Mucosa of stomach (tissue), 1 donor: ENCODE measurements around the gene FBXO28.

ENCODE experiments used
- H3K27me3 ChIP-seq: one replicate; pipeline ENCODE4 v1.7.0; 2013; ENCODE audit warnings: mild to moderate bottlenecking, low read length; ENCODE audit not compliant: control insufficient read depth, insufficient read depth
- H3K36me3 ChIP-seq: one replicate; pipeline ENCODE4 v1.7.0; 2013; ENCODE audit warnings: low read length; ENCODE audit not compliant: control insufficient read depth, insufficient read depth
- H3K4me1 ChIP-seq: one replicate; pipeline ENCODE4 v1.7.0; 2013; ENCODE audit warnings: mild to moderate bottlenecking, low read length; ENCODE audit not compliant: control insufficient read depth, insufficient read depth
- H3K4me3 ChIP-seq: one replicate; pipeline ENCODE4 v1.7.0; 2013; ENCODE audit warnings: low read length
- H3K9ac ChIP-seq: one replicate; pipeline ENCODE4 v1.7.0; 2013; ENCODE audit warnings: mild to moderate bottlenecking, low read length, moderate library complexity
- H3K9me3 ChIP-seq: one replicate; pipeline ENCODE4 v1.7.0; 2013; ENCODE audit warnings: mild to moderate bottlenecking, low read length, moderate library complexity; ENCODE audit not compliant: control insufficient read depth
- donor health status: Pancreatic carcinoma.

The FBXO28 gene

DNA sequence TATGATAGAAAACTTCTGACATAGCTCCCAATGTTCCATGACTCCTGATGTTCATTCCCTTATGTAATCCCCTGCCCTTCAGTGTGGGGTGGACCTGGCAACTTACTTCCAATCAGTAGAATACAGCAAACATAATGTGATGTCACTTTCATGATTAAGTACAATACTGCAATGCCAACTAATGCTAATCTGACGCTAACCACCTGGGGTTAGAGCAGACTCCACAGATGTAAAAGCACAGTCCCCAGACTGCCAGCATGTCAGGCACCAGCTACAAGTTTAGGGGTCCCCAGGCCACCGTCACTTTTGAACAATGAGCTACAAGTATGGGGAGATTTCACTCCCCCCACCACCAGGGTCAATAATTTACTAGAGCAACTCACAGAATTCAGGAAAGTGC lies 32.3 kb upstream of the FBXO28 start:
- no peaks in the 10 kb centered on the region for H3K36me3 ChIP-seq
- H3K27me3 ChIP-seq: no peaks in the 10 kb centered on the region
- H3K9me3 ChIP-seq: no peaks in the 10 kb centered on the region

DNA sequence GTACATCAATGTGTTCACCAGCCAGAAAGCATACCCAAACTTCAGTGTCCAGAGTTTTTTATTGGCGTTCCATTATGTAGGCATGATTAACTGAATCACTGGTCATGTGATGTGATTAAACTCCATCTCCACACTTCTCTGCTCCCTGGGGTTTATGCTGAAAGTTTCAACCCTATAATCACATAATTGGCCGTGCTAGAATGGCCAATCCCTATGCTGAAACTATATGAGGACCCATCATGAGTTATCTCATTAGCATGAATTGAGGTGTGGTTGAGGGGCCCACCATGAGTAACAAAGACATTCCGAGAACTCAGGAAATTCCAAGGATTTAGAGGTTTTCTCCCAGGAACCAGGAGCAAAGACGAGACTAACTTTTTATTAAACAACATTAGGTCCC lies 31.8 kb upstream of the FBXO28 start:
- H3K9me3 ChIP-seq: no peaks in the 10 kb centered on the region
- no peak overlapping the region for H3K4me3 ChIP-seq
- no peak overlapping the region for H3K9ac ChIP-seq
- H3K27me3 ChIP-seq: no peaks in the 10 kb centered on the region
- H3K4me1 ChIP-seq: no peaks in the 10 kb centered on the region
- H3K36me3 ChIP-seq: no peaks in the 10 kb centered on the region

More for the DNA sequence above, 32.3 kb upstream of the FBXO28 start:
- Histone ChIP-seq H3K4me1 (no peaks in the 10 kb centered on the region), H3K4me3 (no peak overlapping the region), H3K9ac (no peak overlapping the region)

DNA sequence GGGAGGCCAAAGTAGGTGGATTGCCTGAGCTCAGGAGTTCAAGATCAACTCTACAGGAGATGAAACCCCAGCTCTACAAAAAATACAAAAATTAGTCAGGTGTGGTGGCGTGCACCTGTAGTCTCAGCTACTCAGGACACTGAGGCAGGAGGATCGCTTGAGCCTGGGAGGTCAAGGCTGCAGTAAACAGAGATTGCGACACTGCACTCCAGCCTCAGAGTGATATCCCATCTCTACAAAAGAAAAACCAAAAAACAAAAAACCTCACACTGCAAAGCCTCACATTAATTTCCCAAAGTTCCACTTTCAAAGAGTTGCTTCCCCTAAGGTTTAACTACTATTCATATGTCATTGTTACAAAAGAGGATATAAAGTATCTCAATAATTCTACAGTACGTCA lies 29.0 kb upstream of the FBXO28 start:
- Histone ChIP-seq H3K4me3 (no peak overlapping the region), H3K9ac (no peak overlapping the region), H3K36me3 (no peaks in the 10 kb centered on the region), H3K4me1 (no peaks in the 10 kb centered on the region), H3K9me3 (no peaks in the 10 kb centered on the region), H3K27me3 (no peaks in the 10 kb centered on the region)

DNA sequence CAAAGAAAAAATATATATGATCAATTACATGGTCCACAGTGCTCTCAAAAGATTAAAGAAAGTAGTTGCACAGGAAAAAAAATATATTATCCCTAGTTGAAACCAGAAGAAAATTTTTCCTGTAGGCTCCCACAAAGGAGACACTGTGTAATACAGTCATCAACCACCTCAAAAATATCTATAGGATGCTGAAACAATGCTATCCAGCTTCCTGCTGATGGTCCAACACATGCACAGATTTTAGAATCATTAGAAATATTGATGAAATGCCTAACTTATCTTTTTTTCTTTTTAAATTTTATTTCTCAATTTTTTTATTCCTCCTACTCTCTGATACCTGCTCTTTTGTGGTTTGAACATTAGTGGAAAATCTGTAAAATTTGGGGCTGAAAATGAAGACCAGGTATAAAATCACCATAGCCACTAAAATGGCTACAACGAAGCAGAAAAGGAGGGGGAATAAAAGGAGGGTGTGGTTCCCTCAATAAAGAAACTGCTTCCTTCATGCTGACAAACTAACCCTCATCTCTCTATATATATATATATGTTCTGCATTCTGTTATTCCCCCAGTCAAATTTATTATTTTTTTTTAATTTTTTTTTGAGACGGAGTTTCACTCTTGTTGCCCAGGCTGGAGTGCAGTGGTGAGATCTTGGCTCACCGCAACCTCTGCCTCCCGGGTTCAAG lies 28.3 kb upstream of the FBXO28 start:
- Histone ChIP-seq H3K9ac (no peak overlapping the region), H3K27me3 (no peaks in the 10 kb centered on the region), H3K36me3 (no peaks in the 10 kb centered on the region), H3K9me3 (no peaks in the 10 kb centered on the region), H3K4me3 (no peak overlapping the region), H3K4me1 (no peaks in the 10 kb centered on the region)

DNA sequence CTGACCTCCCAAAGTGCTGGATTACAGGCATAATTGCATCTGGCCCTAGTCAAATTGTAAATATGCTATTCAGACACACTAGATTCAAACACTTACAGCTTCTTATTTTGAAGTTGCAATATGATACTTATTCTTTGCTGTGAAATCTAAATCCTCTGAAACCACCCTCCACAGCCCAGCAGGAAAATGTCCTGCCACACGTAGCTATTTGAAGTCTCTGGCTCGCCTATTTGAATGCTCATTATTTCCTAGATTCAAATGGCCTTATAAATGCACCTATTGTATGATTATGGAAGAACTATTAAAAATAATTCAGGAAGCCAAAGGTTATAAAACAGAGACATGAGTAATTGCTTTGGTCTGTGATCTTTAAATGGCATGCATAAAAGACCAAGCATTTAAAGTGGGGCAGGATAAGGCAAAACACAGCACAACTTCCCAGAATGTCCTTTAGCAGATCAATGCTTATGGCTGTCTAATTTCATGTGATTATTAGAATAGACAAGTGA lies 26.6 kb upstream of the FBXO28 start:
- H3K36me3 ChIP-seq: no peaks in the 10 kb centered on the region
- no peak overlapping the region for H3K9ac ChIP-seq
- H3K27me3 ChIP-seq: no peaks in the 10 kb centered on the region
- H3K9me3 ChIP-seq: no peaks in the 10 kb centered on the region
- no peaks in the 10 kb centered on the region for H3K4me1 ChIP-seq
- no peak overlapping the region for H3K4me3 ChIP-seq

DNA sequence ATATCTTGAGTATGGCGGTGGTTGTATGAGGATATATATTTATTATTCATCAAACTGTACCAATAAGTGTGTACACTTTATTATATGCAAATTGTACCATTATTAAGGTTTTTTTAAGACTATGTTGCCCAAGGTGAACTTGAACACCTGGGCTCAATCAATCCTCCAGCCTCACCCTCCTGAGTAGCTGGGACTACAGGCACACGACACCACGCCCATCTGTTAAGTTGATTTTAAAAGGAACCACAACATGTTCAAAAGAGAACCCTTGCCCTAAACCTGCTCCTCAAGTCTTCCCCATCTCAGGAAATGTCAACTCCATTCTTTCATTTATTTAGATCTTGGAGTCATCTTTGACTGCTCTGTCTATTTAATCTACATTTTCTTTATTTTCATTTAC lies 24.3 kb upstream of the FBXO28 start:
- H3K4me3 ChIP-seq: no peak overlapping the region
- no peaks in the 10 kb centered on the region for H3K27me3 ChIP-seq
- H3K36me3 ChIP-seq: no peaks in the 10 kb centered on the region
- H3K9me3 ChIP-seq: no peaks in the 10 kb centered on the region
- no peak overlapping the region for H3K9ac ChIP-seq
- peaks cover under 1% of the 10 kb centered on the region for H3K4me1 ChIP-seq

DNA sequence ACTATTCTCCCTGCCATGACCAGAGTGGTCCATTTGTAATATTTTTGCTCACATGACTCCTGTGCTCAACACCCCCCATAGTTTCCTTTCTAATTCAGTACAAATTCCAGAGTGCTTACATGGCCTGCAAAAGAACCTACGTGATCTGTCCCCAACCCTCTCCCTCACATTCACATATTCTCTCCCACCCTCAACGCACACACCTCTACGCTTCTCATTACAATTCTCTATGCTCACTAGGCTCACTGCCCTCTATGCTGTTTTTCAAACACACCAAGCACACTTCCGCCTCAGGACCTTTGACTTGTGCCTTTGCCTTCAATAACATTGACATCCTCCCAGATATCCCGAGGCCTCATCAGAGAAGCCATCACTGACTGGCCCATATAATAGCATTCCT lies 23.8 kb upstream of the FBXO28 start:
- no peak overlapping the region for H3K9ac ChIP-seq
- no peaks in the 10 kb centered on the region for H3K27me3 ChIP-seq
- H3K36me3 ChIP-seq: no peaks in the 10 kb centered on the region
- H3K4me1 ChIP-seq: peaks cover 6% of the 10 kb centered on the region
- no peaks in the 10 kb centered on the region for H3K9me3 ChIP-seq
- H3K4me3 ChIP-seq: no peak overlapping the region

DNA sequence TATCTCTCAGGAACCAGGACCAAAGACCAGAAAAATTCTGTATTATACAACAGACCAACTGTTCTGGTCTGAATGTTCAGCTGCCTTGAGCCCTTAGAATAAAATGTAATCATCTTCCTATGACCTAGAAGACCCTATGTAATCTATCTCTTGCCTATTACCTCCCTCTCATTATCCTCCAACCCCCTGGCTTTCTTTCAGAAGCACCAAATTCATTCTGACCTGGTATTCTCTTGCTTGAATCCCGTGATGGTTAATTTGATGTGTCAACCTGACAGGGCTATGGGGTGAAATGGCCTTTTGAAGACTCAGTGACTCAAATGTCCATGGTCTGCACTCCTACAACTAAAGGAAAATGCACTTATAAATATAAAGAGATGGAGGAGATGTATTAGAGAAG lies 21.8 kb upstream of the FBXO28 start:
- no peaks in the 10 kb centered on the region for H3K9me3 ChIP-seq
- no peaks in the 10 kb centered on the region for H3K27me3 ChIP-seq
- peaks cover 16% of the 10 kb centered on the region for H3K4me1 ChIP-seq
- no peak overlapping the region for H3K4me3 ChIP-seq
- no peak overlapping the region for H3K9ac ChIP-seq
- no peaks in the 10 kb centered on the region for H3K36me3 ChIP-seq

DNA sequence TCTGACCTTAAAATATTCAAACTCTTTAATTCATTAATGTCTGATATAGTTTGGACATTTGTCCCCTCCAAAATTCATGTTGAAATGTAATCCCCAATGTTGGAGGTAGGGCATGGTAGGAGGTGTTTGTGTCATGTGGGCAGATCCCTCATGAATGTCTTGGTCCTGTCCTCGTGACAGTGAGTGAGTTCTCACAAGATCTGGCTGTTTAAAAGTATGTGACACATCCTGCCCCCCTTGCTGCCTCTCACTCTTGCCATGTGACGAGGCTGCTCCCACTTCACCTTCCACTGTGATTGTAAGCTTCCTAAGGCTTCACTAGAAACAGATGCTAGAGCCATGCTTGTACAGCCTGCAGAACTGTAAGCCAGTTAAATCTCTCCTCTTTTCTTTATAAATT lies 21.3 kb upstream of the FBXO28 start:
- Histone ChIP-seq H3K9ac (no peak overlapping the region), H3K36me3 (no peaks in the 10 kb centered on the region), H3K4me3 (no peak overlapping the region), H3K27me3 (no peaks in the 10 kb centered on the region), H3K9me3 (no peaks in the 10 kb centered on the region), H3K4me1 (peaks cover 16% of the 10 kb centered on the region)

DNA sequence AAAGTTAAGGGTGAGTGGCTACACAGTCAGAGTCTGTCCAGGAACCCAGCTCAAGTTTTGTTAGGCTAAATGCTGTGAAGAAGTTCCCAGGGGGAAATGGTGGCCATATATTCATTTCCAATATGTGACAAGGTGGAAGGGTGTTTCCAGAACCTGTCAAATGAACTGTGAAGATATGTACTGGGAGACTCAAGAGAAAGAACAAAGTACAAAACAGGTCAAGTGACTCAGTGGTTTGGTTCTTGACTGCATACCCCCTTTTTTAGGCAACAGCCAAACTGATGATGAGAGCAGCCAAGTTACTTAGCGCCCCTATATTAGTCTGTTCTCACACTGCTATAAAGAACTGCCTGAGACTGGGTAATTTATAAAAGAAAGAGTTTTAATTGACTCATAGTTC lies 18.6 kb upstream of the FBXO28 start:
- peaks cover 16% of the 10 kb centered on the region for H3K4me1 ChIP-seq

DNA sequence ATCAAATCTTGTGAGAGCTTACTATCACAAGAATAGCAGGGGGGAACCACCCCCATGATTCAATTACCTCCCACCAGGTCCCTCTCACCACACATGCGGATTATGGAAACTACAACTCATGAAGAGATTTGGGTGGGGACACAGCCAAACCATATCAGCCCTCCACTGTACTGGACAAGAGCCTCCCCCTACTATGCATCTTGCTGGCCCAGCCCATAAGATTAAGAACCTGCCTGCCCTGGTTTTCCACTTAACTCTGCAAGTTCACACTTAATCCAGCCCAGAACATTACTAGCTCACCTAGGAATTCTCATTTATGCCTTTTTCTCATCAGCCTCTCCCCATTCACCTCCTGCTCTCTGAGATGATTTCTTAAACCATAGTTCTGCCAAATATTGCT lies 18.0 kb upstream of the FBXO28 start:
- Histone ChIP-seq H3K4me1 (peaks cover 16% of the 10 kb centered on the region), H3K36me3 (no peaks in the 10 kb centered on the region), H3K4me3 (no peak overlapping the region), H3K9ac (no peak overlapping the region), H3K9me3 (no peaks in the 10 kb centered on the region), H3K27me3 (no peaks in the 10 kb centered on the region)

More for the DNA sequence above, 18.6 kb upstream of the FBXO28 start:
- no peaks in the 10 kb centered on the region for H3K9me3 ChIP-seq
- H3K27me3 ChIP-seq: no peaks in the 10 kb centered on the region
- H3K4me3 ChIP-seq: no peak overlapping the region
- no peak overlapping the region for H3K9ac ChIP-seq
- H3K36me3 ChIP-seq: no peaks in the 10 kb centered on the region

DNA sequence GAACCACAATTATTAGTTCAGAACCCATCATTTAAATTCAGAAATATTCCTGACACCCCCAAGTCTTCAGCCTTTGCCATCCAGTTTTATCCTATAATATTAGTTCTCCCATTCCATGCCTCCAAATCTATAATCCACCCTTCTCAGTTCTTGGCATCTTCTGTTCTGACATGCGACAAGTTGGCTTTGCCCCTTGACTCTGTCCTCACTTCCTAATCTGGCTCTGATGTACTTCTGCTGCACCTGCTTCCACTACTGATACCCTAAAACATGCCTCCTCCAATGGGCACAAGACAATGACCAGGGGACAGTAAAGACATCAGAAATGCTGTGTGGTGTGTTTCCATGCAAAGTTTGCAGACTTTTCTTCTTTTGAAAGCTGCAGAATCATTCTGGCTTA lies 17.1 kb upstream of the FBXO28 start:
- no peak overlapping the region for H3K4me3 ChIP-seq
- H3K36me3 ChIP-seq: no peaks in the 10 kb centered on the region
- no peaks in the 10 kb centered on the region for H3K9me3 ChIP-seq
- H3K27me3 ChIP-seq: no peaks in the 10 kb centered on the region
- H3K9ac ChIP-seq: no peak overlapping the region
- H3K4me1 ChIP-seq: peaks cover 16% of the 10 kb centered on the region

DNA sequence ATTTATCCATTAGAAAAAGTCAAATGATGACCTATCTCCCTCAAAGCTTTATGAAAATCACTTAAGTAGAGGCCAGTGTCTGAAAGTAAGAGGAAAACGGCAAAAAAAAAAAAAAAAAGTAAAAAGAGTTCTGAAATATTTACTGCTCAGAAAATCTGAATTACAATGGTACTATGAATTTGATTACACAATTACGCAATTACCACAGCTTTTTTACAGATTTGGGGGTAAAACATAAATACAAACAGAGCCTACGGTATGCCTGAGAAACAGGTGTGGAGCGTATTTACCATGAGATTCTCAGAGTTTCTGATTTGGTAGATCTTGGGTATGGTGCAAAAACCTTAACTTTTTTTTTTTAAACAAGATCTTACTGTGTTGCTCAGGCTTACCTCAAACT lies 15.9 kb upstream of the FBXO28 start:
- Histone ChIP-seq H3K9me3 (no peaks in the 10 kb centered on the region), H3K9ac (no peak overlapping the region), H3K4me1 (peaks cover 16% of the 10 kb centered on the region), H3K4me3 (no peak overlapping the region), H3K36me3 (no peaks in the 10 kb centered on the region), H3K27me3 (no peaks in the 10 kb centered on the region)
